ENCODE data around the gene LETM1.

DNA sequence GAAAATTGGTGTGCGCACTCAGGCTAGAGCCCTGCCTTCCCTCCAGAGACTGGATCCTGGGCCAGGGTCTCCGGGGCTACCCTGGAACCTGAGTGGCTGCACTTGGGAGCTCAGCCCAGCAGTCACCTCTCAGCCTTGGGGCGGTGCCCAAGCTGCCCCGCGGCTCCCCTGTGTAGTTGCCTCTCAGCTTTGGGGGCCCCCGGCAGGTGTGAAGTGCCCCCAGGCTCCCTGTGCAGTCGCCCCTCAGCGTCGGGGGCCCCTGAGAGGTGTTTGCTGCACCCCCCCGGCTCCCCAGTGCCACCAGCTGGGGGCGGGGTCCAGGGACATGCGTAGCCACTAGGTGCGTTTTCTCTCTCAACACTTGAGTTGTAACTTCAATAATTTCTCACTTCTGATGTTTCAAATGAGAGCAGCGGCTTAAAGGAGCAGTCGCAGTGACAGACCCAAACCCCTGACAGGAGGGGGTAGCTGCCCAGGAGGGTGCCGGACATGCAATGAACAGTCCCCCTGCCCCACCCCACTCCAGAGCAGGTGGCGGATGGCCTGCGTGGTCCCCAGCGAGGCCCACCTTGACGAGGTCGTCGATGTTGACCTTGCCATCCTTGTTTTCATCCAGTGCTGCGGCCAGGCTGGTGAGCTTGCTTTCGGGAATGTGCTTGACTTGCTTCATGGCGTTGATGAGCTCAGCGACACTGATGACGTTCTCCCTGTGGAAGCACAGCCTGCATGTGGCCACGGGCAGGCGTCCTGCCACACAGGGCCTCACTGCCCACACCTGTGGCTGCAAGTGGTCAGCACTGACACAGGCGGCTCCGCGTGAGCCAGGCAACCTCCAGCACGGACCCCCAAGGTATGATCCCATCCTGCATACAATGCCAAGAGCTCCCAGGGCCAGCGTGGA is 40.6 kb downstream of the LETM1 start:
- TF ChIP-seq, protein P1, sequence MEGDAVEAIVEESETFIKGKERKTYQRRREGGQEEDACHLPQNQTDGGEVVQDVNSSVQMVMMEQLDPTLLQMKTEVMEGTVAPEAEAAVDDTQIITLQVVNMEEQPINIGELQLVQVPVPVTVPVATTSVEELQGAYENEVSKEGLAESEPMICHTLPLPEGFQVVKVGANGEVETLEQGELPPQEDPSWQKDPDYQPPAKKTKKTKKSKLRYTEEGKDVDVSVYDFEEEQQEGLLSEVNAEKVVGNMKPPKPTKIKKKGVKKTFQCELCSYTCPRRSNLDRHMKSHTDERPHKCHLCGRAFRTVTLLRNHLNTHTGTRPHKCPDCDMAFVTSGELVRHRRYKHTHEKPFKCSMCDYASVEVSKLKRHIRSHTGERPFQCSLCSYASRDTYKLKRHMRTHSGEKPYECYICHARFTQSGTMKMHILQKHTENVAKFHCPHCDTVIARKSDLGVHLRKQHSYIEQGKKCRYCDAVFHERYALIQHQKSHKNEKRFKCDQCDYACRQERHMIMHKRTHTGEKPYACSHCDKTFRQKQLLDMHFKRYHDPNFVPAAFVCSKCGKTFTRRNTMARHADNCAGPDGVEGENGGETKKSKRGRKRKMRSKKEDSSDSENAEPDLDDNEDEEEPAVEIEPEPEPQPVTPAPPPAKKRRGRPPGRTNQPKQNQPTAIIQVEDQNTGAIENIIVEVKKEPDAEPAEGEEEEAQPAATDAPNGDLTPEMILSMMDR (IDR thresholded peaks at IDR 0.05 in 4 of 5, conservative IDR thresholded peaks at IDR 0.05 in 1 of 5), result no peak
- no peak for TF ChIP-seq POLR2A (IDR thresholded peaks at IDR 0.05)

Measured in gastrocnemius medialis (tissue), 4 donors.